Activated CD4-positive, alpha-beta T cell treated with anti-CD3 and anti-CD28 coated beads, Interleukin-2, amount 50 U/mL, for 16 hours (primary cell): ENCODE data around the gene SLC3A2.
A peak's percentile ranks its signal among the peaks of the same experiment; 100 is the strongest.
"Not testable (repeated sequence)": the region's sequence is repeated elsewhere in the genome, so short reads cannot be mapped to it uniquely, and the experiment has no call there.

ENCODE experiments used
- DNase-seq: peaks from one replicate; pipeline ENCODE4 v3.0.0-alpha.2; 2020

Gene SLC3A2

DNA sequence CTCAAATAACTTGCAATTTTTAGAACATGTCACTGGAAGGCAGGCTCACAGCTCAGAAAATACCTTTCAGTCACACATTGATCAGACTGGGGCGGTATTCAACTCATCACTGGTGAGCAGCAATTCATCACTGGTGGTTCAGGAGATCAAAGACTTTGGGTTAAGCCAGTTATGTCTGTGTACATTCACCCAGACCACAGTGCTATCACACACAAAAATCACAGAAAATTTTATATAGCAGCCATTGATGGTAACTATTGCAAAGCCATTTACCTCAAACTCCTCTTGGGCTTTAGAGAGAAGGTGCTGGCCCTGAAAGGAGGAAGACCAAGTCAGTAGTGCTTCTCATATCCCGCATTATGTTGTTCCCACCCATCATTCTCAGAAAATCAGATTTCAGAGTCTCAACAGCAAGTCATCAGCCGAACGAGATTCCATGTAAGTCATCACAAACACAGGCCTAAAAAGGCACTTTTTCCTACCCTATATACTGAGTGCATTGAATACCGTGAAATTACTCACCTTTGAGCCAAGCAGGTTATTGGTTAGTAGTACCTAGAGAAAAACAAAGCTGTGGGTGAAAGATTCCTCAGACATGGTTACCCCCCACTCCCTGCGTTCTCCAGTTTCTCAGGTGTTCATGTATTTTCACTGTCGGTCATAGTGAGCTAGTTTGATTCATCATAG, 27.3 kb upstream of the SLC3A2 start:
- peak; percentile 41 for DNase-seq

DNA sequence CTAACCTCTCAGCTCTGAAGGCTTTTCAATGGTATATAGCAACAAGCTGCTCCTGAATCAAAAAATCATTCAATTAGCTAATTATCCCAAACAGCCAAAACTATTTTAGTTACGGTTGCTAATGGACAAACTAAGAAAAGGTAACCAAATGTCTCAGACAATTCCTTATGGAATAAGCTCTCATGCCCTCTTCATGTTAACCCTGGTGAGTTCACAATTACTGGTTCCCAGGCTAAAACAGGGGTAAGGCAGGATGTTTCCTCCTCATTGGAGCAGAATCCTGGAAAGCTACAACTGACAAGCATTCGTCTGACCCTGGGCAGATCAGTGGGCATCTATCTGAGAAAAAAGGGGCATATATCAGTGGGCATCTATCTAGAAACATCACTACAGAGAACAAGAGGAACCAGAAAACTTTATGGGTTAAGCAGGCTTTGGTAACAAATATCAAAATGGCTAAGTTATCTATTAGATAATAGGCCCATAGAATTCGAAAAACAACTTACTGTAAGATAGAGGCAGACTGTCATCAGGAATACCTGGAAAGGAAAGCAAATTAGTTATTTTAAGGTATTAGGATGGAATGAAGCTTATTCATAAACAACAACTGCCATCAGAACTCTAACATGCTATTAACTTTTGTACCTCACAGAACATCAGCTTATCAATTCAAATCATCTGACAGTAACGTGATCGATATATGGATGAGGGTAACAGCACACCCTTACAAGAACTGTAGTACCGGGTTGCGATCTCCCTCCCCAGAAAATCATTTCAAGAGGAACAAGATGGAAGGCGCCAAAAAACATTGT, 26.5 kb upstream of the SLC3A2 start:
- DNase-seq: peak; percentile 24

DNA sequence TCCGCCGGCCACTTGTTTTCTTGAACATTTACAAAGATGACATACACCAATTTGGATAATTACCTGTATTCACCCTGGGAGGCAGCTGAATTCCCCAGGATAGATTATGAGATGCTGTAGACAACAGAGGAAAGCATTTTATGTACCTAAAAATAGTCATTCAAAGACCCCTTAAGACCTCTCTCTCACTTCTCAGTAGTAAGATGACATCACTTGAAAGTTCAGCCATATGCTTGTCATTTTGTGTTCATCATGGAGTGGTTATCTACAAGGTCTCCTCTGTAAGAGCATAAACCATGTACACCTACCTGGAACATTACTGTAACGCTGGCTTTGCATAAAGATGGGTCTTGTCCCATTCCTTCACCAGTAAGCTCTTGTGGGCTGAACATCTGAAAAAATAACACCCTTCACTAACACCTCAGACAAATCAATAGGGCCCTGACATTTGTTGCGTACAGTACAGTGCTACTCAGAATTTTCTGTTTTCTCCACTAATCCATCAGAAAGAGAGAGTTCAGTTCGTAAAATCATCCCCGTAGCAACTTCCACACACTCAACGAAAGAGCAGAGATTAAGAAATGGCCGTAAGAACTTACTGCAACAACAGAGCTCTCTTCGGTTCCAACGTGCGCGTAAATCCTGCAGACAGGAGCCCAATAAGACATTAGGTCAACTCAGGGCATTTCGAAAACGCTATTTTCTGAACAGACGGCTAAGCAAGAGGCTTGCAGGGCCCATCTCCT, 25.7 kb upstream of the SLC3A2 start:
- DNase-seq: peak; percentile 42

DNA sequence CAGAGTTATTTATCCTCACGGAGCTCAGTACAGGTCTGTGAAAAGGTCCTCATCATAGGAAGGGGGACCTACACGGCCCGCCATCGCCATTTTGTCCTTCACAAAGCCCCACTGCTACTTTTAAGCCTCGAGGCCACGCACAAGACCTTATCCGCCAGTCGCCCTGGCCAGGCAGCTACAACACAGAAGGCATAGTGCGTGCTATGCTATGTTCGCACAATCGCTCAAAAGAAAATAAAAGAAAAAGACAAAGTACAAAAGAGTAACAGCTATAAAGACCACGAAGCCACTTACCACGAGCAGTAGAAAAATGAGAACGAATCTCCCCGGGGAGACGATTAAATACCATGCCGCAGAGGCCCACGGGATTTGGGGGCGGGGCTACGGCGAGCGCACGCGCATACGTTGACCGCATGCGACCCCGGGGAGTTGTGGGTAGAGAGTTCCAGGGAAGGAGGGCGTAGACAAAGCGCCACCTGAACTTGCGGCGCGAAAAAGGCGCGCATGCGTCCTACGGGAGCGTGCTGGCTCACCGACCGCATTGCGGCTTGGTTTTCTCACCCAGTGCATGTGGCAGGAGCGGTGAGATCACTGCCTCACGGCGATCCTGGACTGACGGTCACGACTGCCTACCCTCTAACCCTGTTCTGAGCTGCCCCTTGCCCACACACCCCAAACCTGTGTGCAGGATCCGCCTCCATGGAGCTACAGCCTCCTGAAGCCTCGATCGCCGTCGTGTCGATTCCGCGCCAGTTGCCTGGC, 24.9 kb upstream of the SLC3A2 start:
- DNase-seq: peak; percentile 99

DNA sequence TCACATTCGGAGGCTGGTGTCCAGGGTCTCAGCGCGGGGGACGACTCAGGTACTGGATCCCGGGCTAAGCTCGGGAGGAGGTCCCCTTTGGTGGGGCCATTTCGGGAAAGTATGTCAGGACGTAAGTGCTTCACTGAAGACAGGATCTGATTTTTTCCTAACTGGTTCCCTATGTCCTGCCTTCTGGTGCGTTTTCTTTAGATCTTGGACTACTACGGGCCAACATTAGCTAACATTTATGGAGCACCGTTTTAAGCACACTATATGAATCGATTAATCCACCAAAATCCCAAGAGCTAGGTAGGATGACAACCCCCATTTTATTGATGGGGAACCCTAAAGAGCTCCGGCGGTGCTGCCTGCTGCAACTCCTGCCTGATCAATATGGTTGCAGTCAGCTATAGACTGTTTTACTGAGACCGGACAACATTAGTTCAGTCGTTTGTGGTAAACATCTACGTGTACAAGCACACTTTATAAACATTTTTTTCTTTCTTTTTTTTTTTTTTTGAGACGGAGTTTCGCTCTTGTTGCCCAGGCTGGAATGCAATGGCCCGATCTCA, 24.3 kb upstream of the SLC3A2 start:
- no peak for DNase-seq

DNA sequence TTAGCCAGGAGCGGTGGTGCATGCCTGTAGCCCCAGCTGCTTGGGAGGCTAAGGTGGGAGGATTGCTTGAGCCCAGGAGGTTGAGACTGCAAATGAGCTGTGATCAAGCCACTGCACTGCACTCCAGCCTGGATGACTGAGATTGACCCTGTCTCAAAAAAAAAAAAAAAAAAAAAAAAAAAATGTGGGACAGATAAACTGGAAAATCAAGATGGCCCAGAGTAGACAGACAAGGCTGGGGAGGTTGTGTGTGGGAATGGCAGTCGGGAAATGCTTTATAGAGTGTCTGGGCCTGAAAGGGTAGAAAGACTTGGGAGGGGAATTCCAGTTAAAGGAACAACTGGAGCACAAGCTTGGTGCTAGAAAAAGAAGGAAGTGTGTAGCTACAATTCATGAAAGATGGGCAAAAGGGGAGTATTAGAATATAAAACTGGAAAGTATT, 23.1 kb upstream of the SLC3A2 start:
- DNase-seq: no peak

DNA sequence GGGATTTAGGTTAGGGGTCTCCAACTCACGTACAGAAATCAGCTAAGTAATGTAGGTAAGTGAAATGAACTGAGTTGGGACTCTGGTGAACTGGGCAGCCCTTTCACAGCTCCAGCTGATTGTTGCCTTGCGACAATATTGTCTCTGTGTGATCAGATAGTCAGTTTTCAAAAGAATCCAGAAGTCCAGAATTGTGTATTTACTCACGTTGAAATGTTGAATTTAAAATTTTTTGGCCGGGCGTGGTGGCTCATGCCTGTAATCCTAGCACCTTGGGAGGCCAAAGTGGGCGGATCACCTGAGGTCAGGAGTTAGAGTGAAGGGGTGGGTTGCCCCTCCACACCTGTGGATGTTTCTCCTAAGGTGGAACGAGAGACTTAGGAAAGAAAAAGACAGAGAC, 22.5 kb upstream of the SLC3A2 start:
- DNase-seq: no peak

DNA sequence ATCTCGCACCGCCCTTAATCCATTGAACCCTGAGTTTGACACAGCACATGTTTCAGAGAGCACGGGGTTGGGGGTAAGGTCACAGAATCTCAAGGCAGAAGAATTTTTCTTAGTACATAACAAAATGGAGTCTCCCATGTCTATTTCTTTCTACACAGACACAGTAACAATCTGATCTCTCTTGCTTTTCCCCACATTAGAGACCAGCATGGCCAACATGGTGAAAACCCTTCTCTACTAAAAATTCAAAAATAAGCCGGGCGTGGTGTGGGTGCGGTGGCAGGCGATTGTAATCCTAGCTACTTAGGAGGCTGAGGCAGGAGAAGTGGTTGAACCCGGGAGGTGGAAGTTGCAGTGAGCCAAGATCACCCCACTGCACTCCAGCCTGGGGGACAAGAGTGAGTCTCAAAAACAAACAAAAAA, 21.4 kb upstream of the SLC3A2 start:
- DNase-seq: not testable (repeated sequence)

DNA sequence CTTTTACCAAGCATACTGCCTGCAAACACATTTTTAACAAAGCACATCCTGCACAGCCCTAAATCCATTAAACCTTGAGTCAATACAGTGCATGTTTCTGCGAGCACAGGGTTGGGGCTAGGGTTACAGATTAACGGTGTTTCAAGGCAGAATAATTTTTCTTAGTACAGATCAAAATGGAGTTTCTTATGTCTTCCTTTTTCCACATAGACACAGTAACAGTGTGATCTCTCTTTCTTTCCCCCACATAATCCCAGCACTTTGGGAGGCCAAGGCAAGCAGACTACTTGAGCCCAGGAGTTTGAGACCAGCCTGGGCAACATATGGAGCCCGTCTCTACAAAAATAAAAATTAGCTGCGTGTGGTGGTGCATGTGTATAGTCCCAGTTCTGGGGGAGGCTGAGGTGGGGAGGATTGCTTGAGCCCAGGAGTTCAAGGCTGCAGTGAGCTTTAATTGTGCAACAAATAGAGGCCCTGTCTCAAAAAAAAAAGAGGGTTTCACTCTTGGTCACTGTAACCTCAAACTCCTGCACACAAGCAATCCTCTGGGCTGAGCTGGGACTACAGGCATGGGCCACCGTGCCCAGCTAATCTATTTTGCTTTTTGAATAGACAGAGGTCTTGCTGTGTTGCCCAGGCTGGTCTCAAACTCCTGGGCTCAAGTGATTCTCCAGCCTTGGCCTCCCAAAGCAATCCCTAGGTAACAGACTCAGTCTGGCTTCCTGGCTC, 19.7 kb upstream of the SLC3A2 start:
- DNase-seq: peak; percentile 73

DNA sequence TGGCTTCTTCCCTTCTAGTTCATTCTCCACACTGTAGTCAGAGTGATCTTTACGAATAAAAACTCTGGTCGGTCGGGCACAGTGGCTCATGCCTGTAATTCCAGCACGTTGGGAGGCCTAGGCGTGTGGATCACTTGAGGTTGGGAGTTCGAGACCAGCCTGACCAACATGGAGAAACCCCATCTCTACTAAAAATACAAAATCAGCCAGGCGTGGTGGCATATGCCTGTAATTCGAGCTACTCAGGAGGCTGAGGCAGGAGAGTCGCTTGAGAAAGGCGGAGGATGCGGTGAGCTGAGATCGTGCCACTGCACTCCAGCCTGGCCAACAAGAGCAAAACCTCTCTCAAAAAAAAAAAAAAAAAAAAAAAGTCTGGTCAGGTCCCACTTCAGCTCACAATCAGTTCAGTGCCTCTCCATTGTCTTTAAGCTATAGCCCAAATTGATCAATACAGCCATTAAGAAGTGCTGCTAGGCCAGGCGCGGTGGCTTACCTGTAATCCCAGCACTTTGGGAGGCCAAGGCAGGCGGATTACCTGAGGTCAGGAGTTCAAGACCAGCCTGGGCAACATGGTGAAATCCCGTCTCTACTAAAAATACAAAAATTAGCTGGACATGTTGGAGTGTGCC, 19.0 kb upstream of the SLC3A2 start:
- not testable (repeated sequence) for DNase-seq

DNA sequence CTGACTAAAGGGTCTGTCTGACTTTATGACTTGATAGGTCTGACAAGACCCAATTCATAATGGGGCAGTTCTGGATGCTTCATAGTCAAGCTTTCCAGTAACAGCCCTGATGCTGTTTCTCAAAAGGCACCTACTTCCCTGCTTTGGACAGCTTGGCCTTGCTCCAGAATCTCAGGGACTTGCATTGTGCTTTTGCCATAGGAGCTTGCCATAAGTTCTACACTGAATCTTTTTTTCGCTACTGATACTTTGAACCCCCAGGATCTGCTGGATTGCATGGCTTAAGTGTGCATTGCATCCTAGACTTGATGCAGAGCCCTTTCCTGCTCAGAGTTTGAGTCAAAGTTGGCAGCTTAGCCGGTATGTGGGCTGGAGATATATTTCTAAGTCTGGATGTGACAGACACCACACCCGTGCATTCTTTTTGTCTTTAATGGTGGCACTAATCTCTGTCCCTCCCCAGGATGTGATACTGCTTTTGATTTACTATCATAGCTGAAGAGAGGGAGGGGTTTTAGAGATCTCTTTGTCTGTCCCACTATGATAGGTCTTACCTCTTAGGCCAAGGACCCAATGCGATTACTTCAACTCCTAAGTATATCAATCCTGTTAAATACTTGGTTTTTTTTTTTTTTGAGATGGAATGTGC, 16.9 kb upstream of the SLC3A2 start:
- no peak for DNase-seq

DNA sequence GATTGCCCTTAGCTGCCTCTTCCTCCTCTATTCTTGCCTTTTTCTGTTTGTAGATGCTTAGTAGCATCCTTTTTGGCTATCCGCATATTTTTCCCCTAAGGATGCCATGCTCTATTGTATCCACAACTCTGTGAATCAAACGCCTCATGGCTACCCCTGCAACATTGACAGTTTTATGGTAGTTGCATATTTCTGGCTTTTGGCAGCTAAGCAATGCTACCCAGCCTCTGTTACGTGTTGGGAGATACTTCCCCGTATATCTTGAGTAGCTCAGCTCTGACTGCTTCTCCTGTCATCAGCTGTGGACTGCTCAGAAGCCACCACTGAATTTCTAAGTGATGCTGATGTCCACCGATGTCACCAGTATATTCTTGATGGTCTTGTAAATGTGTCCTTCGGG, 15.1 kb upstream of the SLC3A2 start:
- no peak for DNase-seq

DNA sequence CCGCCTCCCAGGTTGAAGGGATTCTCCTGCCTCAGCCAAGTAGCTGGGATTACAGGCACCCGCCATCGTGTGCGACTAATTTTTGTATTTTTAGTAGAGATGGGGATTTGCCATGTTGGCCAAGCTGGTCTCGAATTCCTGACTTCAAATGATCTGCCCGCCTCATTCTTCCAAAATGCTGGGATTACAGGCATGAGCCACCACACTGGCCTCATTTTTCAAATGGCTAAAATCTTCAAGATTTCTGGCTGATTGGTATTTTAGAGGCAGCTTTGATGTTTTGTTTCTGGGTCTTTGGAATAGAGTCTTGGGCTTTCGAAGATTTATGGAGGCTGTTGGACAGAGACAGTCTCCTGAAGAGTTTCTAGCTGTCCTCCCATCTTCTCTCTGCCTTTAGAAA, 5.8 kb upstream of the SLC3A2 start:
- DNase-seq: no peak

DNA sequence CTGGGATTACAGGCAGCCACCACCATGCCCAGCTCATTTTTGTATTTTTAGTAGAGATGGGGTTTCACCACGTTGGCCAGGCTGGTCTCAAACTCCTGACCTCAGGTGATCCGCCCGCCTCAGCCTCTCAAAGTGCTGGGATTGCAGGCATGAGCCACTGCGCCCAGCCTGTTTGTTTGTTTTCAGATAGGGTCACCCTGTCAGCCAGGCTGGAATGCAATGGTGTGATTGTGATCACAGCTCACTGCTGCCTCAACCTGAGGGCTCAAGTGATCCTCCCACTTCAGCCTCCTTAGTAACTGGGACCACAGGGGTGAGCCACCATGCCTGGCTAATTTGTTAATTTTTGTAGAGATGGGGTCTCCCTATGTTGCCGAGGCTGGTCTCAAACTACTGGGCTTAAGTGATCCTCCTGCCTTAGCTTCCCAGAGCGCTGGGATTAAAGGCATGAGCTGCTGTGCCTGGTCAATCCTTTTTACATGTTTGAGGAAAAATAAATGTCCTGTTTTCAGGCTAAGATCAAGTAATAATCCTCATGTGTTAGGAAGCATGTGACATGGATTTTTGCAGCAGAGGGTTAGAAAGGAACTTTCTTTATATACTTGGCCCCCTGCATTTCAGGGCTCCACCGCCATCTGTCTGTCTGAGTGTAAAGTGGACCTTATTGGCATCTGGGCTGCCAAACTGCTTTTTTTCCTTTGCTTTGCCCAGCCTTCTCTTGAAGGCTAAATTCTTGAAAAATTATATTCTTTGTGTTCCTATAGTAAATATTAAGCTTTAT, 4.8 kb upstream of the SLC3A2 start:
- no peak for DNase-seq

DNA sequence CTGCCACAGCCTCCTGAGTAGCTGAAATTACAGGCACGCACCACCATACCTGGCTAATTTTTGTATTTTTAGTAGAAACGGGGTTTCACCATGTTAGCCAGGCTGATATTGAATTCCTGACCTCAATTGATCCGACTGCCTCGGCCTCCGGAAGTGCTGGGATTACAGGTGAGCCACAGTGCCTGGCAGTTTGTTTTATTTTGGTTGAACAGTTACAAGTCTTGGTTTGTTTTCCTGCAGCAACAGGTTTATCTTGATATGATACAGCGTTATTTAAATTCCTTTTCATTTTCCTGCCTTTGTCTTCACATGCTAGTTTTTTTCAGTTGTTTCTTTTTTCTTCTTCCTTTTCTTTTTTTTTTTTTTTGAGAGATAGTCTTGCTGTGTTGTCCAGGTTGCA, 4.0 kb upstream of the SLC3A2 start:
- no peak for DNase-seq

DNA sequence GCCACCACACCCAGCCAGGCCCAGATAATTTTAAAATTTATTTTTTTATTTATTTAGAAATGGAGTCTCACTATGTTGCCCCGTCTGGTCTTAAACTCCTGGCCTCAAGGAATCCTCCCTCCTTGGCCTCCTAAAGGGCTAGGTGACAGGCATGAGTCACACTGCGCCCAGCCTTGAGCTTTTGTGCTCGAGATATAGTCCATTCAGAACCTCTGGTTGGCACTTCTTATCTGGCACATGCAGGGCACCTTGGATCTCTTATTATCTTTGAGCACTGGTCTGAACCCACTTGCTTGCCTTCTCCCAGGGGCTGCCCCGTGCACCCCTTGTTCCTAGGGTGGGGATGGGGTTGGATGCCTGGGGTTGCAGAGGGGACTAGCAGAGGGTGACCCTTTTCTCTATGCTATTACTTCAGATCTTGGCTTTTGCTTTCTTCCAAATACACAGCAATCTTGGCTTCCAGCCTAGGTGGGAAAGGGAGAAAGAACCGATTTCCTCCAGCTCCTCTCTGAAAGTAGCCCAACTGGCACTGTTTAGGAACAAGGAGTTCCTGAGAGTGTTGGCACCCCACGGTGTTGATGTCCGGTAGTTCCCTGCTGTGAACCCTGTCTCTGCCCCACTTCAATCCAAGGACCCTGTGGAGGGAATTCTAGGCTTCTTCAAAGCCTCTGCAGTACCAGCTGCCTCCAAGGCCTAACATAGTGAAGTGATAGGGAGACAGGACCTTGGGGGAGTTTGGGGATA, 1.3 kb upstream of the SLC3A2 start:
- no peak for DNase-seq

DNA sequence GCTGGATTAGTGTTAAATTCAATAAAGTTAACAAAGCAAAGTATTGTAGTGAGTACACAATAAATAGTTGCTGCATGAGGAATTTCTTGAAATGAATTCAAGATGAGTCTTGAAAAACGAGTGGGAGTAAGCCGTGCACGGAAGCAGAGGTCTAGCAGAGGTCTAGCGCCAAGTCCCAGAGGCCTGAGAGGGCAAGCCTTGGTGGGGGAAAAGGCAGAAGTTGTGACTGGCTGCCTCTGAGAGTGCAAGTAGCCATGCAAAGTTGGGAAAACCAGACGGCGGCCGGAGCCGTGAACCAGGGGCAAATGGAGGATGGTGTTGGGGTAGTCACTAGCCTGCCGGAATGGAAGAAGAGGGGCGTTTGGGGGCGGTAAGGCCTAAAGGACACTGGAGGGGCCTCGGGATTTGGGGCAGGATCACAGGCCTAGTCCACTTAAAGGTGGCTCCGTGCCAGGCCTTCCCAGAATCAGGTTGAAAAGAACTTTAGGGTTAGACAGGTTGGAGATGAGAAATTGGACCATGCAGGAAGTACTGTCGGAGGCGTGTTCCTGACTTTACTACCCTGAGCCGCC, 379 bp upstream of the SLC3A2 start:
- DNase-seq: no peak

DNA sequence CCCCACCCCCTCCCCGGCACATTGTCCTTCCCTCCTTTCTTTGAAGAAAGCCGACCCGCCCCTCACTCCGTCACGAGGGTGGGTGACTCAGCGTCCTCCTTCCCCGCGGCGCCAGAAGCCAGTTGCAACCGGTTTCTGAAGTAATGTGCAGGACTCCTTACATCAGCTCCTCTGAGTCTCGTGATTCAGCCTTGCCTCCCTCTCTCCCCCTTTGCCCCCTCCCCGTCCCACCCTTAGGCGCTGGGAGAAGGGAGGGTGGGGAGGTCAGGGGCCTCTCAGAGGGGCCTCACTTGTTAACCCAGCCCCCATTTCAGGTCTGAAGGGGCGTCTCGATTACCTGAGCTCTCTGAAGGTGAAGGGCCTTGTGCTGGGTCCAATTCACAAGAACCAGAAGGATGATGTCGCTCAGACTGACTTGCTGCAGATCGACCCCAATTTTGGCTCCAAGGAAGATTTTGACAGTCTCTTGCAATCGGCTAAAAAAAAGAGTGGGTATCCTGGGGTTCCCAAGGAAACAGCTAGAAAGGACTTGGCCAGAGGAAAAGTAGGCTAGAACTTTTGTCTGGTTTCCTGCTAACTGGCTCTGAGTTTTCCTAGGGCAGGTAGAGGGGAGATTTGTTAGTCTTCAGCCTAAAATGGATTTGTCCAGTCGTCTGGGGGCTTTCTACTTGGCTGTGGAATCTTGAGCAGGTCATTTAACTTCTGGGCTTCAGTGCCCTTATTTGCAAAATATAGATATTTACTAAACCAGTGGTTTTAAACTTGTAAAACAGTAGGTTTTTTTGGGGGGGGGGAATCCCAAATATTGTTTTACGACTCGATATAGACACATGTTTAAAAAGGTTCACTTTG, 1.1 kb downstream of the SLC3A2 start:
- DNase-seq: peak; percentile 97
